Stomach (tissue), 4 donors: ENCODE results near the gene NPIPB8.
"Not testable (repeated sequence)": the region's sequence is repeated elsewhere in the genome, so short reads cannot be mapped to it uniquely, and the experiment has no call there.

Source experiments
- POLR2A ChIP-seq, 4 donors: fragments of 450-650 bp; IDR thresholded peaks; one replicate each; pipeline ENCODE4 v1.6.1; 2016; ENCODE audit warnings: antibody characterized with exemption in 4 of 4, control low read depth in 2 of 4, mild to moderate bottlenecking in 1 of 4, moderate library complexity in 1 of 4
- POLR2AphosphoS5 ChIP-seq, 3 donors: sonication (generic); formaldehyde crosslinking; IDR thresholded peaks; one replicate each; pipeline ENCODE4 v1.6.1; 2016; ENCODE audit warnings: antibody characterized with exemption in 3 of 3

- not testable (repeated sequence) for TF ChIP-seq POLR2AphosphoS5, POLR2A (IDR thresholded peaks at IDR 0.05)
These were observed 494 bp downstream of the NPIPB8 start for GRCh38 chr16:28638359-28638758.
